Heart right ventricle (tissue), 16 donors: Measurements from ENCODE around the gene UBXN2A. TPM values are rescaled to one million over a fixed set of nuclear protein-coding genes. Genes with fewer than 3 reads are reported as not detected.

Source experiments
- ATAC-seq, 8 donors: fragments of 200-7000 bp; cut with Tn5 transposase; one replicate each; pipeline ENCODE4 v1.9.1; 2020; ENCODE audit warnings: mild to moderate bottlenecking in 8 of 8, moderate library complexity in 8 of 8, moderate number of reproducible peaks in 1 of 8
- DNase-seq, 2 donors: peaks; one replicate each; pipeline ENCODE4 v3.0.0-alpha.2; 2020
- H3K27ac ChIP-seq, 10 donors: fragments of 200-600 bp; sonication (generic) in 2 of 10; one replicate each; pipeline versions ENCODE4 v1.5.0 to v1.8.0; 2020 to 2022; ENCODE audit warnings: mild to moderate bottlenecking in 3 of 10
- H3K27me3 ChIP-seq, 7 donors: fragments of 200-600 bp; one replicate each; pipeline ENCODE4 v1.8.0; 2021 to 2022; ENCODE audit warnings: mild to moderate bottlenecking in 2 of 7
- H3K36me3 ChIP-seq, 9 donors: fragments of 200-600 bp; sonication (generic) in 1 of 9; one replicate each; pipeline versions ENCODE4 v1.5.0 to v1.8.0; 2020 to 2022; ENCODE audit warnings: mild to moderate bottlenecking in 2 of 9
- H3K4me1 ChIP-seq, 9 donors: fragments of 200-600 bp; sonication (generic) in 1 of 9; one replicate each; pipeline versions ENCODE4 v1.5.0 to v1.8.0; 2020 to 2022; ENCODE audit warnings: mild to moderate bottlenecking in 4 of 9
- H3K4me3 ChIP-seq, 10 donors: fragments of 200-600 bp; sonication (generic) in 2 of 10; one replicate each; pipeline versions ENCODE4 v1.5.0 to v1.8.0; 2020 to 2022; ENCODE audit warnings: mild to moderate bottlenecking in 7 of 10, moderate library complexity in 2 of 10
- H3K9me3 ChIP-seq, 11 donors: fragments of 200-600 bp in 10 of 11; sonication (generic) in 2 of 11; one replicate each; pipeline versions ENCODE4 v1.5.0 to v1.8.0; 2013 to 2022; ENCODE audit warnings: mild to moderate bottlenecking in 2 of 11, control low read depth in 1 of 11, moderate library complexity in 1 of 11
- WGBS, 2 donors: extraction: QIAGEN DNeasy Blood & Tissue Kit; methylation state at CpG; one replicate each; pipeline ENCODE4 v1.1.7; 2013; ENCODE audit warnings: inconsistent platforms in 1 of 2; 5-methylcytosine and 5-hydroxymethylcytosine counted together
- intact Hi-C, 10 donors: fragments of 100-400 bp; cut with DNase I; formaldehyde crosslinking; loops; one replicate each; pipeline versions ENCODE4 v1.11.1 to v1.14.2; 2022
- polyA plus RNA-seq, 2 donors: library from polyadenylated mRNA; stranded (reverse); fragments of 200-250 nt; gene quantifications; one replicate each; pipeline ENCODE4 v1.2.3, GENCODE V29; 2013
- total RNA-seq, 10 donors: library from RNA; stranded (reverse); fragmentation: NEBNext Ultra II Directional in 3 of 10; extraction: Animal tissue kit (Norgen Biotek cat#: 25700) in 3 of 10; gene quantifications; one replicate each; pipeline versions ENCODE4 v1.2.1 to v1.2.4, GENCODE V29; 2021 to 2023
- TF ChIP-seq, protein P1 (sequence below), 9 donors: fragments of 200-600 bp; sonication (generic) in 2 of 9; IDR thresholded peaks; one replicate each; pipeline versions ENCODE4 v1.5.0 to v1.8.0; 2021 to 2022; ENCODE audit warnings: antibody characterized with exemption in 9 of 9, mild to moderate bottlenecking in 5 of 9, moderate library complexity in 1 of 9
- donor health status: Arrhythmogenic right ventricular cardiomyopathy.
- donor health status: ischemic (EF 13 %, LVEDD 7.1; RV severe dilation, severe dysfunction).
- donor health status: healthy with polysubstance abuse.
- donor health status: DM: no; HTN: yes; CAD: no.
- donor health status: DM: no; HTN: no; CAD: no.
- donor health status: ischemic (EF 25% LVEDD 6.9; RV normal size, moderate dysfunction).
- donor health status: ischemic (EF 25% LVEDD 5.7; RV mildly dilated, moderate dysfunction).
- donor health status: healthy.
- donor health status: DM: yes; HTN: yes; CAD: no.
- donor health status: Ischemic cardiomyopathy.
- donor health status: ischemic (EF 35%, LVEDD 5.7; RV mildly dilated, moderate dysfunction).
- donor health status: nonischemic (EF 11% LVEDD 7.7; RV severe dilation, severe dysfunction).
- donor health status: DM: yes; HTN: yes; CAD: no.
- donor health status: PGD.
- donor health status: ischemic (EF 29% LVEDD 5.4; RV normal size, mild dysfunction).
- donor health status: nonischemic (EF 23%, LVEDD 6.1; RV moderate dilation, normal function).

UBXN2A gene
- total and polyA plus RNA-seq, 12 donors = 7.9 to 23.8 (median 19.7) TPM

DNA sequence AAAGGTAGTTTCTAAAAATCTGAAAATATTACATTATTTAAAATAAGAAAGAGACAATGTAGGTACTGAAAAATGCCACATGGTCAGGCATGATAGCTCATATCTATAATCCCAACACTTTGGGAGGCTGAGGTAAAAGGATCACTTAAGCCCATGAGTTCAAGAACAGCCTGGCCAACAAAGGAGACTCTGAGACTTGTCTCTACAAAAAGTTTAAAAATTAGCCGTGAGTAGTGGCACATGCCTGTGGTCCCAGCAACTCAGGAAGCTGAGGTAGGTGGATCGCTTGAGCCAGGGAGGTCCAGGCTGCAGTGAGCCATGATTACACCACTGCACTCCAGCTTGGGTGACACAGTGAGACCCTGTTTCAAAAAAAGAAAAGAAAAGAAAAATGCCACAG is 35.1 kb upstream of the UBXN2A start:
- intact Hi-C loops = no loop called here
- WGBS, 2 donors = 66 to 74% methylated on average over 2 of the region's 2 CpGs
- H3K36me3 ChIP-seq = no peaks in the 10 kb centered on the region
- H3K27me3 ChIP-seq = no peaks in the 10 kb centered on the region
- H3K4me1 ChIP-seq = peaks cover 3 to 47% (median 25%) of the 10 kb centered on the region in 9 donors
- H3K27ac ChIP-seq = no peak overlapping the region
- DNase-seq = no peak
- H3K4me3 ChIP-seq = no peak overlapping the region
- TF ChIP-seq, protein P1, sequence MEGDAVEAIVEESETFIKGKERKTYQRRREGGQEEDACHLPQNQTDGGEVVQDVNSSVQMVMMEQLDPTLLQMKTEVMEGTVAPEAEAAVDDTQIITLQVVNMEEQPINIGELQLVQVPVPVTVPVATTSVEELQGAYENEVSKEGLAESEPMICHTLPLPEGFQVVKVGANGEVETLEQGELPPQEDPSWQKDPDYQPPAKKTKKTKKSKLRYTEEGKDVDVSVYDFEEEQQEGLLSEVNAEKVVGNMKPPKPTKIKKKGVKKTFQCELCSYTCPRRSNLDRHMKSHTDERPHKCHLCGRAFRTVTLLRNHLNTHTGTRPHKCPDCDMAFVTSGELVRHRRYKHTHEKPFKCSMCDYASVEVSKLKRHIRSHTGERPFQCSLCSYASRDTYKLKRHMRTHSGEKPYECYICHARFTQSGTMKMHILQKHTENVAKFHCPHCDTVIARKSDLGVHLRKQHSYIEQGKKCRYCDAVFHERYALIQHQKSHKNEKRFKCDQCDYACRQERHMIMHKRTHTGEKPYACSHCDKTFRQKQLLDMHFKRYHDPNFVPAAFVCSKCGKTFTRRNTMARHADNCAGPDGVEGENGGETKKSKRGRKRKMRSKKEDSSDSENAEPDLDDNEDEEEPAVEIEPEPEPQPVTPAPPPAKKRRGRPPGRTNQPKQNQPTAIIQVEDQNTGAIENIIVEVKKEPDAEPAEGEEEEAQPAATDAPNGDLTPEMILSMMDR (IDR thresholded peaks at IDR 0.05) = no peak
- peaks cover 0 to 4% (median 0%) of the 10 kb centered on the region in 11 donors for H3K9me3 ChIP-seq
- no peak for ATAC-seq

- 89 to 90% methylated on average over 3 of the region's 3 CpGs for WGBS, 2 donors
Measured at GRCh38 chr2:23912054-23912453, 28.2 kb upstream of the UBXN2A start.

DNA sequence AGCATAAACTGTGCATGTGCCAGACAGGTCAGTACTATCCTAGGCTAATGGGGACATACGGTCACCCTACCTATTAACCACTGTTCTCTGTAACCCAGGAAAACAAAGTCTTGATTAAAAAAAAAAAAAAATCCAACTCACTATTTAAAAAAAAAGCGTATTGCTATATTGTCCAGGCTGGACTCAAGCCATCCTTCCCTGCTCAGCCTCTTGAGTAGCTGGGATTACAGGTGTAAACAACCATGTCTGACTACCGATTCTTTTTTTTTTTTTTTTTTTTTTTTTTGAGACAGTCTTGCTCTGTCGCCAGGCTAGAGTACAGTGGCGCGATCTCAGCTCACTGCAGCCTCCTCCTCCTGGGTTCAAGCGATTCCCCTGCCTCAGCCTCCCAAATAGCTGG is 24.9 kb upstream of the UBXN2A start:
- H3K36me3 ChIP-seq = no peaks in the 10 kb centered on the region
- 85% methylated on average over 7 of the region's 7 CpGs for WGBS, 2 donors

More at GRCh38 chr2:23912054-23912453, 28.2 kb upstream of the UBXN2A start:
- no peaks in the 10 kb centered on the region for H3K27me3 ChIP-seq
- peaks cover 0 to 18% (median 14%) of the 10 kb centered on the region in 9 donors for H3K4me1 ChIP-seq
- peaks cover 0 to 4% (median 0%) of the 10 kb centered on the region in 11 donors for H3K9me3 ChIP-seq
- H3K4me3 ChIP-seq = no peak overlapping the region
- intact Hi-C loops = no loop called here
- no peak overlapping the region for H3K27ac ChIP-seq
- DNase-seq = no peak
- no peaks in the 10 kb centered on the region for H3K36me3 ChIP-seq
- TF ChIP-seq, protein P1 (IDR thresholded peaks at IDR 0.05) = no peak
- ATAC-seq = no peak

DNA sequence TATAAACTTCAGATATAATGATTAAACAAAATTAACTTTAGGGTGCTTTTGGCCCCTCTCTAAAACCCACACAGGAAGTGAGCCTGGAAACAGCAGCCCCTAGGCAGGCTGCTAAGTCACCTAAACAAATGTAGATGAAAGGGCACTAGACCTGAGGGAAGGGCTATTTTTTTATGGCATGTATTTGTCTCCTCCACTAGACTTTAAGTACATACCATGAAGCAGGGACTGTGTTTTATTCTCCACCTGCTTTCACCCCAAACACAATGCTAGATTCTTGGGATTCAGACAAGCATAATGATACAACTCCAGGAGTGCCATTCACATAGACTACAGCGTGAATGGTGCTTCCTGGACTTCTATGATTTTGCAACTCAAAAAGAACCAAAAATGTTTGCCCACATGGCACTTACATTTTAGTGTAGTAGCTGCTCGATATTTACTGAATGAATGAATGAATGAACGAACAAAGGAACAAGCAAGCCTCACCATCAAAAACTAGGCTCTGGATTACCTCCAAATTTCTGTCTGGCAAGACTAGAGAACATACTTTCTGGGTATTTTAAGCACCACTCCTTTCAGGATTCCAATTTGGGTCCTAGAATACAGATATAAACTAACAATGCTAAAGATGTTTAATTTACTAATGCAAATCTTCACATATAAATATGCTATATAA is 23.4 kb upstream of the UBXN2A start:
- Histone ChIP-seq H3K27me3 (no peaks in the 10 kb centered on the region), H3K4me3 (no peak overlapping the region), H3K4me1 (peaks cover 0 to 46% (median 22%) of the 10 kb centered on the region in 9 donors), H3K36me3 (no peaks in the 10 kb centered on the region), H3K9me3 (no peaks in the 10 kb centered on the region), H3K27ac (no peak overlapping the region)
- WGBS, 2 donors = 50 to 62% methylated on average over 3 of the region's 3 CpGs
- ATAC-seq = peak in 2 of 8 donors; percentile 20 to 56
- intact Hi-C loops = no loop called here
- TF ChIP-seq, protein P1 (IDR thresholded peaks at IDR 0.05) = no peak
- no peak for DNase-seq

More for the DNA sequence above, 24.9 kb upstream of the UBXN2A start:
- Histone ChIP-seq H3K27ac (no peak overlapping the region), H3K4me3 (no peak overlapping the region), H3K4me1 (peaks cover 0 to 34% (median 17%) of the 10 kb centered on the region in 9 donors), H3K27me3 (no peaks in the 10 kb centered on the region), H3K9me3 (no peaks in the 10 kb centered on the region)
- TF ChIP-seq, protein P1 (IDR thresholded peaks at IDR 0.05) = no peak
- ATAC-seq (no peak), DNase-seq (no peak)
- intact Hi-C loops = no loop called here
